Inflammatory macrophage treated with lipopolysaccharide for 1 hour (primary cell): Measurements from ENCODE around the gene KLF11.
A peak's percentile ranks its signal among the peaks of the same experiment; 100 is the strongest.

Experiments used
- DNase-seq, 2 donors: peaks; one replicate each; pipeline ENCODE4 v3.0.0-alpha.2; 2020 to 2022

The KLF11 gene

DNA sequence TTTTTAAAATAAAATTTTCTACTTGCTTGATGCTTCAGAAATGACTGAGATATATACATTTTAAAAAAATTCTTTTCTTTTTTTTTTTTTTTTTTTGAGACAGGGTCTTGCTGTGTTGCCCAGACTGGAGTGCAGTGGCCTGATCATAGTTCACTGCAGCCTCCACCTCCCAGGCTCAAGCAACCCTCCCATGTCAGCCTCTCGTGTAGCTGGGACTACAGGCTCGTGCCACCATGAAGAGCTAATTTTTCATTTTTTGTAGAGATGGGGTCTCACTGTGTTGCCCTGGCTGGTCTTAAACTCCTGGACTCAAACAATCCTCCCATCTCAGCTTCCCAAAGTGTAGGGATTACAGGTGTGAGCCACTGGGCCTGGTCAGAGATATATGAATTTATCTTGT is 24.0 kb downstream of the KLF11 start:
- no peak for DNase-seq

- DNase-seq: no peak
Measured at GRCh38 chr2:10067881-10068280, 24.5 kb downstream of the KLF11 start.

GRCh38 chr2:10071176-10071575 is 27.8 kb downstream of the KLF11 start:
- DNase-seq: no peak

DNA sequence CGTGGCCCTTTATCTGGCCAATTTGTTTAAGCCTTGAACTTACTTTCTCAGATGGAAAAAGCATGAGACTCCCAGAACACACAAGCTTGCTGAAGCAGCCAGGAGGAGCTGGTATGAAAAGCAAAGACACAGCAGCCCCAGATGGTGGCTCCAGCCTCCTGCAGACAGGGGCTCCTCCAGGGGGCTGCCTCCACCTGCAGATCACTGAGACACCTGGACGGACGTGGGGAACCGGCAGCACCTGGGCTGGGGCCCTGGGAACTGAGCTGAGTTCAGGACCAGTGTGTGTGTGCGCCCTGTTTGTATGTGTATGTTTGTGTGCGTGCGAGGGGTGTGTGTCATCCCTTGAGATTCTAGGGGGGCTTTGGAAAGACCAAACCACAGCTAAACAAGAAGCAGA is 28.2 kb downstream of the KLF11 start:
- no peak for DNase-seq

DNA sequence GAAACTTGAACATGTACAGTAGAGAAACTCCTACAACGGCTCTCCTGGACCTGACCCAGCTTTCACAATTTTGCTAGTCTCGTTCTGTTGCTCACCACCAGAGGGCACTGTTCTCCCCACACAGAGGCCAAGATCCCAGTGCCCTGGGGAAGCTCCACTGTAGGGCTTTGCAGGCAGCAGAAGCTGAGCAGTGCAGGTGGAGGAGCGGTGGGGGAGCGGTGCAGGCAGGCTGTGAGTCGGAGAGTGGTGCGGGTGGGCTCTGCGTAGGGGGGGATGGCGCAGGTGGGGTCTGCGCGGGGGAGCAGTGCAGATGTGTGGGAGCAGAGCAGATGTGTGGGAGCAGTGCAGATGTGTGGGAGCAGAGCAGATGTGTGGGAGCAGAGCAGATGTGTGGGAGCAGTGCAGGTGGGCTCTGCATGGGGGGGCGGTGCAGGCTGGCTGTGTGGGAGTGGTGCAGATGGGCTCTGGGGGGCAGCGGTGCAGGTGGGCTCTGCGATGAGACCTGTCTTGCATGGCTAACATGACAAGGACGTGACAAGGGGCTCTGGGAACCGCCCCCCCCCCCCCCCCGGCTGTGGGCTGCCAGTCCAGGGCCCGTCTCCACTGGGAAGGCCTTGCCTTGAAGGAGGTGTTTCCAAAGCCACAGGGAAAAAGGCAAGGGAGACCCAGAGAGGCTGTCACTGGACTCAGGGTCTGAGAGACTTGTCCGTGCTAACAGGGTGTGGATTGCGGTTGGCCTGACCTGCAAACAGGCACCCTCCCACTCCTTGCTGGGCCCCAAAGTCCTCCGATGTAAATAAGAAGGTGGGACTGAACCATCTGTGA is 29.5 kb downstream of the KLF11 start:
- peak; percentile 74 to 88 for DNase-seq

GRCh38 chr2:10073706-10074105 is 30.4 kb downstream of the KLF11 start:
- no peak for DNase-seq

GRCh38 chr2:10075101-10075500 is 31.8 kb downstream of the KLF11 start:
- no peak for DNase-seq

DNA sequence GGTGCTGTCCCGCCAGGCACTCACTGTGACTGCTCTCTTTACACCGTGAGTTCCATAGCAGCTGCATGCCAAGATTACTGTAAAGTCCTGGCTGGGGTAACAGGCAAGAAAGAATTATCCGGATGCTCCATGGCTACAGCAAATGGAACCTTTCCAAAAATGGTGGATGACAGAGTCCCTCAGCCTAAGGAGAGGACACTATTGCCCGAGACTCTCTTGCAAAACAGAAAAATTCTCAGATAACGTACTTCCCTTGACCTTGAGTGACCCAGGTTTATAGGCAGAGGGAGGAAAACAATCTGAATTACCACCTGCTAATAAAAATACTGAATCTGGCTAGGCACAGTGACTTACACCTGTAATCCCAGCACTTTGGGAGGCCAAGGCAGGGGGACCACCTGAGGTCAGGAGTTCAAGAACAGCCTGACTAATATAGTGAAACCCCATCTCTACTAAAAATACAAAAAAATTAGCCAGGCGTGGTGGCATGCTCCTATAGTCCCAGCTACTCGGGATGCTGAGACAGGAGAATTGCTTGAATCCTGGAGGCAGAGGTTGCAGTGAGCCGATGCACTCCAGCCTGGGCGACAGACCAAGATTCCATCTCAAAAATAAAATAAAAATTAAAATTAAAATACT is 32.3 kb downstream of the KLF11 start:
- DNase-seq: no peak

DNA sequence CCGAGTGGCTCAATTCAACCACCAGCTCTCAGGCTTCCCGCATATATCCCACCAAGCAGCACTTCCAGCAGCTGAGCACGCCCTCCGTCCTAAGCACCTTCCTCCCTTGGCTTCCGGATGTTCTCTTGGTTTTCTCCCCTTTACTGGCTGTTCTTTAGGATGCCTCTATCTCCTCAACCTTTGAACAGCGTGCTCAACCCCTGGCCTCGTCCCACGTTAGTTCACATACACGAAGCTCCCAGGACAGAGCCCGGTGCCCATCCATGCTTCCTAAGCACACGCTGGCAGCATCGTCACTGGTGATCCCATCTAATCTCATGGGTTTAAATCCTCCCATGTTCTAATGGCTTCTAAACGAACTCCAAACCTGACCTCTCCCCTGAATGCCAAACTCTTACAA is 33.2 kb downstream of the KLF11 start:
- DNase-seq: no peak

DNA sequence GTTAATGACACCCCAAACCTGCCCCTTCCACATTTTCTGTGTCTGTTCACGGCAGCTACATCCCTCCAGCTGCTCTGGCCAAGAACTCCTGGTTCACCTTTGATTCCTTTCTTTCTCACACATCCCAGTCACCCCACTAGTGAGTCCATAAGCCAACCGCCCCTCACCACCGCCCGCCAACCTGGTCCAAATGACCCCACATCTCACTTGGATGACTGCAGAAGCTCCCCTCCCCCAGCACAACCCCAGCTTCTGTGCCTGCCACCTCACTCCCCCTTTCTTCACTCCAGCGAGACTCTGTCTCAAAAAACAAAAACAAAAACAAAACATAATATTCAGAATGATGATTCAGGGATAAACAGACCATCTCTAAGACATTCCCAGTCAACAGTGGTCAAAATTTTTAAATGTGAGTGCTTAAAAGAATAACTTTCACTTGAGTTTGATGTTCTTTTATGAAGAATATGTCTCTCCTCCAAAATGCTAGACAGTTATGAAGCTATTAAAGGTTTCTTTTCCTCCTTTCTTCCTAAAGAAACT is 33.7 kb downstream of the KLF11 start:
- DNase-seq: no peak

- DNase-seq: no peak
Measured at GRCh38 chr2:10078001-10078400, 34.7 kb downstream of the KLF11 start.

GRCh38 chr2:10078704-10079265 is 35.4 kb downstream of the KLF11 start:
- no peak for DNase-seq

DNA sequence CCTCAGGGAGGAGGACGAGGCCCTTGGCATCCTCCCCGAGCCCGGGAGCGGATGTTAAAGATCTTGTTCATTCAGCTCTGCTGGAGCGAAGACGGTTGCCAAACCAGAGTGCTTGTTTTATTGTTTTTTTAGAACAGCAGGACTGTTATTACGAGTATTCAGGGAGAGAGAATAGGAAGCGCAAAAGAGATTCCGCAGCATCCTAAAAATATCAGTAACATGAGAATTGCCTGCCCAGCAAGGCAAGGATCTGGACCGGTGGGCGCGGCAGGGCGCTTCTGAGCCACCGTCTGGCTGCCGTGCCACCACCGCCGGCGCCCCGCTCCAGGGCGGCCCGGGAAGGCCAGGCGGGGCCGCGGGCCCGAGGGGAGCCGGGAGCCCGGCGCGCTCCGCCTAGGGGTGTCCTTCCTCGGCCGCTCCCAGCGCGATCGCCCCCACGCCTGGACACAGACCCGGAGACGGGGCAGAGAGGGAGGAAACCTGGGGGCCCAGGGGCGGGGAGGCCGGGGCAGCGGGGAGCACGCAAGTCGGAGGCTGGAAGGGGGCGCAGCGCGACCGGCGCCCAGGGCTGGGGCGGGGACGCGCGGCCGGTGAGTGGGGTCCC is 36.0 kb downstream of the KLF11 start:
- DNase-seq: no peak

DNA sequence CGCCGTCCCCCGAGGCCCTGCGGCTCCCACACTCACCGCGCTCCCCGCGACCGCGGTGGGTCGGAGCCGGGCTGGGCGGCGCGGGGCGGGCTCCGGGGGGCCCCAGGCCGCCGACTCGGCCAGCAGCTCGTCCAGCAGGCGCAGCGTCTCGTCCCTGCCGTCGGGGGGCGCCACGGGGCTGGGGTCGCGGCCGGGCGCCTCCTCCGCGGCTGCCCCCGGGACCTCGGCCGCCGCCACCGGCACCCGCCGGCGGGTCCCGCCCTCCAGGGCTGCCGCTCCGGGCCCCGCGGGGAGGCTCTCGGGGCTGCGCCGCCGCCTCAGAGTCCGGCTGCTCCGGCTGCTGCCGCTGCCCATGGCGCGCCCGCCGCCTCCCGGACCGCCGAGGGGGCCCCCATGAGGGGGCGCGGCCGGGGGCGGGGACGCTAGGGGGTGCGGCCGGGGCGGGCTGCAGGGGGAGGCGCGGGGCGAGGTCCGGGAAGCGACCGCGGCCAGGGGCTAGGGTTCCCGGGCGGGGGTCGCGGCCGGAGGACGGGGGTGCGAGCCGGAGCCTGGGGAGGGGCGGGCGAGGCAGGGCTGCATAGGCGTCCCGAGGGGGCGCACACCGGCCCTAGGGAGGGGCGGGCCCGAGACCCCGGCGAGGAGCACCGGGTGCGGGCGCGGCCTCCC is 36.7 kb downstream of the KLF11 start, which contains the start of gene CYS1:
Gene CYS1 (minus strand): TSS at position 542 of the 666 bp plus-strand sequence. CDS start 188 bp downstream, at position 354.
- no peak for DNase-seq

GRCh38 chr2:10080536-10081304 is 37.4 kb downstream of the KLF11 start:
- DNase-seq: no peak

DNA sequence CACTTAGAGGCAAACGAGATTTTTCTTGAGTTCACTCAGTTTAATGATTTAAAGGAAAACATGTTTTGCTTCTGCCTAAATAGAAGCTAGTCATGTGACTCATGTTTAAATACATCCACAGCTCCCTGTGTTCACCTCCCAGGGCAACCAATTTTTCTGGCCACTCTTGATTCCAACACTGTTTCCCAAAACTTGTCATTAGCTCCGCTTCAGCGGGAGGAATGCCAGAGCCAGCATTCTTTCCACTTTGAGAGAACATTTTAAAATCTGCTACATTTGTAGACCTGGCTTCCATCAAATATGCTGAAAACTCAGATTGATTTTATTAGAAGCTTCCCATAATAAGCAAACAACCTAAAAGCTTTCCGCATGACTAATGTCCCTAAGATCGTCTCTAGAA is 39.7 kb downstream of the KLF11 start:
- DNase-seq: no peak

DNA sequence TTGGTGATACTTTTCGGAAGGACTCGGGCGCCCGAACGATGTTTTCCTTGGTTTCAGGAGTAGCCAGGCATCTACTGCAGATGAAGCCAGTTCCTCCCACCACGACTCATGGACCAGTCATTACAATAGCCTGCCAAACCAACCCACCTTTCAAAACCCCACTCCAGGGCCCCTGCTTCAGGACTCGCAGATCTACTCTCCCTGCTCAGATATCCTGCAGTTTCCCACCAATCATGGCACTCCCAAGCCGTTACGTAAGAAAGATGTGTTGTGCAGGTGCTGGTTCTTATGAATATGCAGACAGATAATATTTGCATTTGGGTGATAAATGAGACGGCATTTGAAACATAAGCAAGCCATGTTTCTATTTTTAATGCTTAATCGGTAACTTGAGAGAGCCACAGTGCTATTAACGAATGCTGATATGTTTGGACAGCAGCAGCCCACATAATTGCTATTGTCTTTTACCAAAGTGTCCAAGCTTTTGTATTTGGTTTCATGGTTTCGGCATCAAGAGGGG is 40.4 kb downstream of the KLF11 start:
- DNase-seq: no peak

DNA sequence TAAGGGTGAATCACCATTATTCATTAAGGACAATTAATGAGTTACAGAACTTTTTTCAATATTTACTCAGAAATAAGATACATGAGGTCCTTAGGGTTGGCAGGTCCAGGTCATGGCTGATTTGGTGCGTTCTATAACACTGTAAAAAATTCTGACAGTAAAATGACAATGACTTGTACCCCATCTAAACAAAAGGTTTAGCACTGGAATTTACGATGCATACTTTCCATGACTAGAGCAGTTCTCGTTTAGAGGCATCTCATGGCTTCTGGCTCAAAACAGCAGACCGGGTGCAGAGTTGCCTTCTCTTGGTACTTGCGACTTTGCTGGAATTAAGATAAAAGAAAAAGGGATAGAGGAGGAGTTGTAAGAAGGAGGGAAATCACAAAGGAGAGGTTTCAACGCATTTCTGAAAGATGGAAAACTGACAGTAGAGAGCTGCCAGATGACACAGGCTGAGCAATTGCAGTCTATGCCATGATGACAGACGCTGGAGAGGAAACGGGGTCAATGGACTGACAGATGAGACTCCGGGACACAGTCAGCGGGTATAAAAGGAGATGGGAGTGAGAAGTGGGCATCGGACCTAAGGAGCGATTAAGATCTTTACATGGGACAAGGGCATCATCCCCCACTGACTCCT is 41.0 kb downstream of the KLF11 start:
- DNase-seq: no peak

- DNase-seq: no peak
Measured at GRCh38 chr2:10085043-10085667, 41.8 kb downstream of the KLF11 start.

DNA sequence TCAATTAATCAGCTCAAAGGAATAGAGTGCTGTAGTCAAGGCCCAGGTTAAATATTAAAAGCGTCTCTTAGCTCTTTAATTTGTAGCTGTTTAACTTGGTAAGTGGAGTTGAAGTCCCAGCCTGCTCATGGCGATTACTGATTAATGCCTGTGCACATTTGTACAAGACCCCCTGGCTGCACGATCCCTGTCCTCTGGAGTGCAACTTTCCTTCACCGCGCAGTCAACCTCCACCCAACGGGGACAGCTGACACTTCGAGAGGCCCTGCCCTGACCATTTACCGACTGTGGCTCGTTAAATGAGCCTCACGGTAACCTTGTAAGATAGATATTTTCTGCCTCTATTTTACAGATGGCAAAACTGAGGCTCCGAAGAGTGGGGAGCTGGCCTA is 42.3 kb downstream of the KLF11 start:
- no peak for DNase-seq

GRCh38 chr2:10086950-10087349 is 43.6 kb downstream of the KLF11 start:
- DNase-seq: no peak
